ENCODE data around the gene ST3GAL6. TPM values are rescaled to one million over a fixed set of nuclear protein-coding genes. Genes with fewer than 3 reads are reported as not detected.

The ST3GAL6 gene
- total RNA-seq, 2 experiments from 2014 or later: 0.44 to 0.45 TPM

GRCh38 chr3:98807011-98807410 is 43.9 kb downstream of the ST3GAL6 start:
- no peak for ATAC-seq (ENCODE audit: poor library complexity)
- no peak overlapping the region for H3K4me3 Mint-ChIP-seq
- Histone ChIP-seq H3K27ac (ENCODE audit: low read depth in 1 of 2, low read length in 2 of 2) (no peak overlapping the region), H3K27me3 (ENCODE audit: control insufficient read depth in 1 of 2, insufficient read depth in 2 of 2, low read length in 2 of 2) (no peaks in the 10 kb centered on the region), H3K9me3 (ENCODE audit: control insufficient read depth in 1 of 2, insufficient read depth in 1 of 2, low read length in 2 of 2) (no peaks in the 10 kb centered on the region), H3K4me3 (ENCODE audit: low read length) (no peak overlapping the region), H3K4me1 (ENCODE audit: insufficient read depth, low read length) (no peaks in the 10 kb centered on the region), H3K36me3 (ENCODE audit: insufficient read depth, low read length) (no peaks in the 10 kb centered on the region)
- POLR2A ChIA-PET: no interaction called here
- no peaks in the 10 kb centered on the region for H3K9me3 Mint-ChIP-seq
- no peak overlapping the region for H3K27ac Mint-ChIP-seq
- no peaks in the 10 kb centered on the region for H3K27me3 Mint-ChIP-seq
- CTCF ChIA-PET: no interaction called here
- intact Hi-C loops (cut with DNase I, micrococcal nuclease): no loop called here
- H3K36me3 Mint-ChIP-seq (ENCODE audit: low read depth): peaks cover 36% of the 10 kb centered on the region
- no peaks in the 10 kb centered on the region for H3K4me1 Mint-ChIP-seq (ENCODE audit: low read depth)
- TF ChIP-seq CTCF (IDR thresholded peaks at IDR 0.05): no peak
- no peak for DNase-seq

- Mint-ChIP-seq H3K9me3 (no peaks in the 10 kb centered on the region), H3K4me3 (no peak overlapping the region), H3K4me1 (ENCODE audit: low read depth) (no peaks in the 10 kb centered on the region), H3K27me3 (no peaks in the 10 kb centered on the region), H3K27ac (no peak overlapping the region), H3K36me3 (ENCODE audit: low read depth) (peaks cover 36% of the 10 kb centered on the region)
- no peak for ATAC-seq (ENCODE audit: poor library complexity)
- TF ChIP-seq CTCF (IDR thresholded peaks at IDR 0.05): no peak
- Histone ChIP-seq H3K27me3 (ENCODE audit: control insufficient read depth in 1 of 2, insufficient read depth in 2 of 2, low read length in 2 of 2) (no peaks in the 10 kb centered on the region), H3K36me3 (ENCODE audit: insufficient read depth, low read length) (no peaks in the 10 kb centered on the region), H3K4me3 (ENCODE audit: low read length) (no peak overlapping the region), H3K9me3 (ENCODE audit: control insufficient read depth in 1 of 2, insufficient read depth in 1 of 2, low read length in 2 of 2) (no peaks in the 10 kb centered on the region), H3K27ac (ENCODE audit: low read depth in 1 of 2, low read length in 2 of 2) (no peak overlapping the region), H3K4me1 (ENCODE audit: insufficient read depth, low read length) (no peaks in the 10 kb centered on the region)
- POLR2A ChIA-PET: no interaction called here
- intact Hi-C loops (cut with DNase I, micrococcal nuclease): no loop called here
- CTCF ChIA-PET: no interaction called here
- no peak for DNase-seq
Observed at GRCh38 chr3:98807561-98807960, 44.4 kb downstream of the ST3GAL6 start.

GRCh38 chr3:98808071-98808470 is 44.9 kb downstream of the ST3GAL6 start:
- Histone ChIP-seq H3K9me3 (ENCODE audit: control insufficient read depth in 1 of 2, insufficient read depth in 1 of 2, low read length in 2 of 2) (no peaks in the 10 kb centered on the region), H3K27me3 (ENCODE audit: control insufficient read depth in 1 of 2, insufficient read depth in 2 of 2, low read length in 2 of 2) (no peaks in the 10 kb centered on the region), H3K4me1 (ENCODE audit: insufficient read depth, low read length) (no peaks in the 10 kb centered on the region), H3K27ac (ENCODE audit: low read depth in 1 of 2, low read length in 2 of 2) (no peak overlapping the region), H3K36me3 (ENCODE audit: insufficient read depth, low read length) (no peaks in the 10 kb centered on the region), H3K4me3 (ENCODE audit: low read length) (no peak overlapping the region)
- H3K27me3 Mint-ChIP-seq: no peaks in the 10 kb centered on the region
- DNase-seq: no peak
- no peaks in the 10 kb centered on the region for H3K4me1 Mint-ChIP-seq (ENCODE audit: low read depth)
- no peak for TF ChIP-seq CTCF (IDR thresholded peaks at IDR 0.05)
- no peak overlapping the region for H3K4me3 Mint-ChIP-seq
- POLR2A ChIA-PET: no interaction called here
- H3K36me3 Mint-ChIP-seq (ENCODE audit: low read depth): peaks cover 36% of the 10 kb centered on the region
- no peak overlapping the region for H3K27ac Mint-ChIP-seq
- H3K9me3 Mint-ChIP-seq: no peaks in the 10 kb centered on the region
- intact Hi-C loops (cut with DNase I, micrococcal nuclease): no loop called here
- no peak for ATAC-seq (ENCODE audit: poor library complexity)
- CTCF ChIA-PET: no interaction called here

Data from CD4-positive, alpha-beta T cell (primary cell).